Ovary (tissue), 3 donors: Measurements from ENCODE around the gene NIT1.

Experiments used
- CTCF ChIP-seq, 3 donors: fragments of 450-650 bp in 2 of 3; fragments of 200-600 bp in 1 of 3; IDR thresholded peaks; one replicate each; pipeline versions ENCODE4 v1.5.1 to v1.8.0; 2016 to 2022; ENCODE audit warnings: antibody characterized with exemption in 3 of 3, mild to moderate bottlenecking in 1 of 3
- POLR2A ChIP-seq: fragments of 450-650 bp; IDR thresholded peaks from one replicate; pipeline ENCODE4 v1.6.1; 2017; ENCODE audit warnings: antibody characterized with exemption, mild to moderate bottlenecking, moderate library complexity
- donor health status: DM: no; HTN: no; CAD: no.

- TF ChIP-seq CTCF (IDR thresholded peaks at IDR 0.05) = no peak
- TF ChIP-seq POLR2A = no peak
Measured at GRCh38 chr1:161082996-161083747, 34.7 kb upstream of the NIT1 start.
